HepG2 (cell line): Measurements from ENCODE around the gene TBRG1. TPM values are rescaled to one million over a fixed set of nuclear protein-coding genes. Genes with fewer than 3 reads are reported as not detected.

Experiments used
- ATAC-seq: fragments of 200-7000 bp; cut with Tn5 transposase; 3 replicates; pipeline ENCODE4 v1.9.1; 2020; ENCODE audit warnings: mild to moderate bottlenecking, moderate library complexity
- BruUV-seq: library from RNA; stranded (reverse); fragments of 400-500 nt; replicated peaks from 2 replicates; lab custom pipeline; 2021; lab: Mats Ljungman, UMichigan
- CTCF ChIA-PET: fragments of 300-600 bp; formaldehyde crosslinking; extraction: SDS; loops from one replicate; lab custom pipeline; 2021; ENCODE audit warnings: low total read pairs, inconsistent platforms, low intra/inter-chr PET ratio; lab: Yijun Ruan, JAX
- POLR2A ChIA-PET: fragments of 350-600 bp; sonication (Branson Sonifier 250); formaldehyde crosslinking; loops from one replicate; lab custom pipeline; 2020; ENCODE audit warnings: antibody characterized with exemption, inconsistent platforms; lab: Yijun Ruan, JAX
- DNase-seq: peaks from one replicate; pipeline ENCODE4 v3.0.0-alpha.2; 2015; ENCODE audit warnings: low spot score
- FAIRE-seq: peaks from 3 replicates; lab custom pipeline; 2011; peaks lifted over from hg19 to GRCh38; lab: Jason Lieb, UNC
- H2AFZ ChIP-seq: one replicate; pipeline ENCODE4 v1.6.1; 2011; ENCODE audit warnings: low read length, inconsistent platforms
- H3K27ac ChIP-seq: fragments of 300-600 bp; 3 replicates; pipeline ENCODE4 v1.8.0; 2011; ENCODE audit warnings: mixed run types, mild to moderate bottlenecking, mixed read lengths, low read length, inconsistent platforms; ENCODE audit not compliant: insufficient read depth; ENCODE audit errors: extremely low read length
- H3K27me3 ChIP-seq, 2 experiments: fragments of 200-600 bp in 1 of 2; 2 replicates in 1 of 2; 3 replicates in 1 of 2; pipeline versions ENCODE4 v1.6.0 to v1.8.0; 2011; ENCODE audit warnings: low read length in 2 of 2, mild to moderate bottlenecking in 2 of 2, moderate library complexity in 2 of 2, inconsistent platforms in 1 of 2; ENCODE audit not compliant: insufficient read depth in 2 of 2, control insufficient read depth in 1 of 2
- H3K36me3 ChIP-seq, 2 experiments: fragments of 200-600 bp in 1 of 2; replicated peaks in 1 of 2; 2 replicates in 1 of 2; 3 replicates in 1 of 2; pipeline versions ENCODE4 v1.5.1 to v1.8.0; 2011; ENCODE audit warnings: low read length in 2 of 2, inconsistent platforms in 1 of 2; ENCODE audit not compliant: insufficient read depth in 2 of 2, control insufficient read depth in 1 of 2
- H3K4me1 ChIP-seq: 2 replicates; pipeline ENCODE4 v1.5.1; 2012; ENCODE audit warnings: low read length, inconsistent platforms; ENCODE audit not compliant: insufficient read depth
- H3K4me2 ChIP-seq: 2 replicates; pipeline ENCODE4 v1.6.0; 2011; ENCODE audit warnings: low read depth, low read length, inconsistent platforms
- H3K4me3 ChIP-seq, 3 experiments: fragments of 200-600 bp in 1 of 3; sonication (generic), shearing (Covaris generic) in 1 of 3; replicated peaks in 1 of 3; 2 replicates each; pipeline ENCODE4 v1.5.1; 2011 to 2016; ENCODE audit warnings: low read length in 3 of 3, inconsistent platforms in 2 of 3, low read depth in 2 of 3, mild to moderate bottlenecking in 2 of 3, control low read depth in 1 of 3, mixed read lengths in 1 of 3; ENCODE audit not compliant: insufficient read depth in 1 of 3
- H3K79me2 ChIP-seq: one replicate; pipeline ENCODE4 v1.6.1; 2011; ENCODE audit warnings: low read length, inconsistent platforms; ENCODE audit not compliant: insufficient read depth
- H3K9ac ChIP-seq: 2 replicates; pipeline ENCODE4 v1.6.0; 2011; ENCODE audit warnings: mild to moderate bottlenecking, low read depth, low read length, inconsistent platforms; ENCODE audit not compliant: insufficient read depth
- H3K9me3 ChIP-seq: 2 replicates; pipeline ENCODE4 v1.5.1; 2012; ENCODE audit warnings: mild to moderate bottlenecking, low read length
- H4K20me1 ChIP-seq: 2 replicates; pipeline ENCODE4 v1.6.0; 2011; ENCODE audit warnings: inconsistent platforms, mild to moderate bottlenecking, low read length, moderate library complexity; ENCODE audit not compliant: insufficient read depth
- DMAP1 ChIP-seq: IDR thresholded peaks from 2 replicates; pipeline ENCODE4 v1.6.1; 2016
- FIP1L1 ChIP-seq: fragments of 200-400 bp; formaldehyde crosslinking; IDR thresholded peaks from 2 replicates; pipeline ENCODE4 v1.6.1; 2018; ENCODE audit warnings: low read depth, mild to moderate bottlenecking, low read length, moderate library complexity, borderline replicate concordance; ENCODE audit not compliant: insufficient read depth
- JUND ChIP-seq: sonication (generic); formaldehyde crosslinking; IDR thresholded peaks from 2 replicates; pipeline ENCODE4 v1.8.0; 2022; ENCODE audit warnings: mild to moderate bottlenecking, missing genetic modification reagents
- KLF6 ChIP-seq: IDR thresholded peaks from 2 replicates; pipeline ENCODE4 v1.8.0; 2016; ENCODE audit warnings: missing biosample characterization, missing genetic modification reagents
- MTF2 ChIP-seq: sonication (generic); formaldehyde crosslinking; IDR thresholded peaks from 2 replicates; pipeline ENCODE4 v1.5.0; 2020; ENCODE audit warnings: missing genetic modification reagents, borderline replicate concordance
- REL ChIP-seq: sonication (generic); formaldehyde crosslinking; conservative IDR thresholded peaks from 2 replicates; pipeline ENCODE4 v1.8.0; 2022; ENCODE audit warnings: mild to moderate bottlenecking, missing genetic modification reagents, moderate library complexity
- SMARCE1 ChIP-seq: fragments of 450-650 bp; IDR thresholded peaks from 2 replicates; pipeline ENCODE4 v1.6.1; 2017; ENCODE audit warnings: borderline replicate concordance
- SRSF9 ChIP-seq: fragments of 200-400 bp; formaldehyde crosslinking; IDR thresholded peaks from 2 replicates; pipeline ENCODE4 v1.6.1; 2018; ENCODE audit warnings: borderline replicate concordance, mild to moderate bottlenecking, low read depth, low read length; ENCODE audit not compliant: insufficient read depth, poor library complexity, severe bottlenecking
- TSC22D2 ChIP-seq: sonication (generic); formaldehyde crosslinking; IDR thresholded peaks from 2 replicates; pipeline ENCODE4 v1.5.1; 2020; ENCODE audit warnings: missing genetic modification reagents, mild to moderate bottlenecking, borderline replicate concordance
- XBP1 ChIP-seq: sonication (generic); formaldehyde crosslinking; IDR thresholded peaks from 2 replicates; pipeline ENCODE4 v1.5.0; 2020; ENCODE audit warnings: missing genetic modification reagents
- ZNF737 ChIP-seq: sonication (generic); formaldehyde crosslinking; IDR thresholded peaks from 2 replicates; pipeline ENCODE4 v1.5.0; 2020; ENCODE audit warnings: missing genetic modification reagents, mild to moderate bottlenecking, borderline replicate concordance
- WGBS: methylation state at CpG from one replicate; pipeline ENCODE4 v1.1.6; 2017; ENCODE audit warnings: low lambda C conversion rate; 5-methylcytosine and 5-hydroxymethylcytosine counted together
- in situ Hi-C: cut with HindIII; loops from 2 replicates; pipeline ENCODE4 v1.10.0; 2017; ENCODE audit warnings: low pct_unique_long_range_greater_than_20kb; ENCODE audit not compliant: extremely low pct_ligation_motif_present
- intact Hi-C: fragments of 100-400 bp; cut with micrococcal nuclease; formaldehyde crosslinking; loops from one replicate; pipeline ENCODE4 v1.10.0; 2022; ENCODE audit not compliant: unreplicated experiment
- polyA plus RNA-seq, 8 experiments: library from polyadenylated mRNA; depleted of rRNA in 3 of 8; stranded (reverse) in 7 of 8; unstranded in 1 of 8; fragments of >200 nt; fragmentation: Illumina TruSeq in 4 of 8; extraction: Trizol in 4 of 8; gene quantifications; 2 replicates each; pipeline versions ENCODE4 v1.2.1 to v1.2.3, GENCODE V29; 2011 to 2016; ENCODE audit warnings: low read depth in 4 of 8, missing spikeins in 1 of 8, mixed read lengths in 1 of 8; ENCODE audit not compliant: insufficient read depth in 1 of 8
- total RNA-seq, 5 experiments: library from RNA; depleted of rRNA; stranded (reverse); fragments of >200 nt; fragmentation: Illumina TruSeq; extraction: Trizol; gene quantifications; 2 replicates each; pipeline ENCODE4 v1.2.3, GENCODE V29; 2016; ENCODE audit warnings: low read depth in 1 of 5
- TF ChIP-seq, protein P1 (sequence below), 2 experiments: fragments of 450-650 bp in 1 of 2; sonication (generic) in 1 of 2; formaldehyde crosslinking; IDR thresholded peaks; 2 replicates each; pipeline versions ENCODE4 v1.5.0 to v1.8.0; 2020 to 2022; ENCODE audit warnings: mild to moderate bottlenecking in 1 of 2, missing genetic modification reagents in 1 of 2
- TF ChIP-seq, protein P2 (sequence below): sonication (generic); formaldehyde crosslinking; IDR thresholded peaks from 2 replicates; pipeline ENCODE4 v1.8.0; 2022; ENCODE audit warnings: mild to moderate bottlenecking, missing genetic modification reagents, borderline replicate concordance
- TF ChIP-seq, protein P3 (sequence below): sonication (generic); formaldehyde crosslinking; IDR thresholded peaks from 2 replicates; pipeline ENCODE4 v1.8.1; 2022; ENCODE audit warnings: low read depth, mild to moderate bottlenecking, missing genetic modification reagents
- TF ChIP-seq, protein P4 (sequence below): IDR thresholded peaks from 2 replicates; pipeline ENCODE4 v1.6.1; 2016; ENCODE audit warnings: missing biosample characterization, missing genetic modification reagents, low read depth

Gene TBRG1
- total and polyA plus RNA-seq, 2 of the 13 experiments (the other 11 are each of a cell fraction or from before 2014, with no cell fraction given), result 21.7 to 25.6 TPM

DNA sequence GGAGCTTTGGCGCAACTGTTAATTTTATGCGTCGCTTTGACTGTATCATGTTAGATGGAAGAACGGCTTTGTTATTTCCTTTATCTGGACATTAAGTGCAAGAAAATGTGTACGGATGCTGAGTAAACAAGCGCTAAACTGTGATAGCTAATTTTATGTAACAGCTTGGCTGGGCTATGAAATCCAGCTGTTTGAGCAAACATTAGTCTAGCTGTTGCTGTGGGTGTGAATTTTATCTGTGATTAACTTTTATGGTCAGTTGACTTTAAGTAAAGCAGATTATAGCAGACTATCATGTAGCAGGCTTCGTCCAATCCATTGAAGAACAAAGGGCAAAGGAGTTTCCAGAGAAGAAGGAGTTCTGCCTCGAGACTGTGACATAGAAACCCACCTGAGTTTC is 38.9 kb upstream of the TBRG1 start (continued):
- TF ChIP-seq, protein P1, sequence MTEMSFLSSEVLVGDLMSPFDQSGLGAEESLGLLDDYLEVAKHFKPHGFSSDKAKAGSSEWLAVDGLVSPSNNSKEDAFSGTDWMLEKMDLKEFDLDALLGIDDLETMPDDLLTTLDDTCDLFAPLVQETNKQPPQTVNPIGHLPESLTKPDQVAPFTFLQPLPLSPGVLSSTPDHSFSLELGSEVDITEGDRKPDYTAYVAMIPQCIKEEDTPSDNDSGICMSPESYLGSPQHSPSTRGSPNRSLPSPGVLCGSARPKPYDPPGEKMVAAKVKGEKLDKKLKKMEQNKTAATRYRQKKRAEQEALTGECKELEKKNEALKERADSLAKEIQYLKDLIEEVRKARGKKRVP (CRISPR knock-in tag; IDR thresholded peaks at IDR 0.05), result no peak

DNA sequence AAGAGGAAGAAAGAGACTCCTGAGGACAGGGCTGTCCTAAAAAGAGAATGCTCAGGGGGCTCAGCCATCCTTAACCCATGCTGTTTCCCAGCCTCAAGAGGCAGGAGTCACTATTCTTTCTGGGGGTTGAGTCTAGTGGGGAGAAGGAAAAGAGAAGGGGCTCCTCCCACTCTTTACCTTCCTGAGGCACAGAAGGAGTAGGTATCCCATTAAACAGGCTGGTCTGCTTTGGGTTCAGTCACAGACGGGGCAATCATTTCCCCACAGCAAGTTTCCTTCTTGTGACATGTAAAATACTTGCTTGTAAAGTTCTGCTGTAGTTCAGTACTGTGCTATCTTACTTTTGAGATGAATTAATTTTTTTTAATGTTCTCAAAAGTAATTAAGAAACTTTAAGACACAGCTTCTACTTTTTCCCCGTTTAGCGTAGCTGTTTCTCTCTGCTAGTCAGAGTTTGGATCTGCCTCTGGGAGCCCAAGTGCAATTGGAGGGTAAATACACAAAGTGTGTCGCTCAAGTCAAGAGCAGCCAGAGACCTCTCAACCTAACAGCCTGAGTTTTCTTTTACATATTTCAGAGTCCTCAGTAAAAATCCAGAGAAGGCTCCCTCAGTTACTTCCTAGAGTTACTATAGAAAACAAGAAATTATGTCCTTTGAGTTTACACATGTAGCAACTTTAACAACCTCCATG is 37.8 kb upstream of the TBRG1 start:
- POLR2A ChIA-PET, result no interaction called here
- H3K9me3 ChIP-seq, result no peaks in the 10 kb centered on the region
- H3K4me3 ChIP-seq, result no peak overlapping the region
- in situ Hi-C loops, result loop anchor here (5.0 kb wide), 1 partner anchor 168 kb away; no protein-coding TSS in a partner anchor
- FAIRE-seq, result no peak
- intact Hi-C loops, result no loop called here
- DNase-seq, result no peak
- H4K20me1 ChIP-seq, result no peaks in the 10 kb centered on the region
- H3K4me2 ChIP-seq, result no peak overlapping the region
- BruUV-seq, result no TSS peak
- no peak for ATAC-seq
- H3K36me3 ChIP-seq, result no peaks in the 10 kb centered on the region
- no peak overlapping the region for H3K9ac ChIP-seq
- 5% methylated on average over 3 of the region's 4 CpGs for WGBS
- no peaks in the 10 kb centered on the region for H3K79me2 ChIP-seq
- peaks cover 0 to 8% of the 10 kb centered on the region in 2 experiments; a peak in 2 of 5 replicates for H3K27me3 ChIP-seq
- CTCF ChIA-PET, result interaction anchor here (1.7 to 3.2 kb wide), 2 partner anchors 169 to 183 kb away, joined by 6 to 29 read pairs; no protein-coding TSS in a partner anchor
- H3K27ac ChIP-seq, result no peak overlapping the region
- no peaks in the 10 kb centered on the region for H3K4me1 ChIP-seq
- H2AFZ ChIP-seq, result no peak overlapping the region
- no peak for TF ChIP-seq MTF2
- TF ChIP-seq, protein P2, sequence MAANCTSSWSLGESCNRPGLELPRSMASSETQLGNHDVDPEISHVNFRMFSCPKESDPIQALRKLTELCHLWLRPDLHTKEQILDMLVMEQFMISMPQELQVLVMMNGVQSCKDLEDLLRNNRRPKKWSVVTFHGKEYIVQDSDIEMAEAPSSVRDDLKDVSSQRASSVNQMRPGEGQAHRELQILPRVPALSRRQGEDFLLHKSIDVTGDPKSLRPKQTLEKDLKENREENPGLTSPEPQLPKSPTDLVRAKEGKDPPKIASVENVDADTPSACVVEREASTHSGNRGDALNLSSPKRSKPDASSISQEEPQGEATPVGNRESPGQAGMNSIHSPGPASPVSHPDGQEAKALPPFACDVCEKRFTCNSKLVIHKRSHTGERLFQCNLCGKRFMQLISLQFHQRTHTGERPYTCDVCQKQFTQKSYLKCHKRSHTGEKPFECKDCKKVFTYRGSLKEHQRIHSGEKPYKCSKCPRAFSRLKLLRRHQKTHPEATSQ, result no peak
- TF ChIP-seq KLF6, result no peak
- TF ChIP-seq REL (CRISPR knock-in tag), result no peak
- no peak for TF ChIP-seq ZNF737 (CRISPR knock-in tag)
- no peak for TF ChIP-seq TSC22D2 (CRISPR knock-in tag)
- no peak for TF ChIP-seq SMARCE1
- no peak for TF ChIP-seq XBP1 (CRISPR knock-in tag)
- TF ChIP-seq, protein P3, sequence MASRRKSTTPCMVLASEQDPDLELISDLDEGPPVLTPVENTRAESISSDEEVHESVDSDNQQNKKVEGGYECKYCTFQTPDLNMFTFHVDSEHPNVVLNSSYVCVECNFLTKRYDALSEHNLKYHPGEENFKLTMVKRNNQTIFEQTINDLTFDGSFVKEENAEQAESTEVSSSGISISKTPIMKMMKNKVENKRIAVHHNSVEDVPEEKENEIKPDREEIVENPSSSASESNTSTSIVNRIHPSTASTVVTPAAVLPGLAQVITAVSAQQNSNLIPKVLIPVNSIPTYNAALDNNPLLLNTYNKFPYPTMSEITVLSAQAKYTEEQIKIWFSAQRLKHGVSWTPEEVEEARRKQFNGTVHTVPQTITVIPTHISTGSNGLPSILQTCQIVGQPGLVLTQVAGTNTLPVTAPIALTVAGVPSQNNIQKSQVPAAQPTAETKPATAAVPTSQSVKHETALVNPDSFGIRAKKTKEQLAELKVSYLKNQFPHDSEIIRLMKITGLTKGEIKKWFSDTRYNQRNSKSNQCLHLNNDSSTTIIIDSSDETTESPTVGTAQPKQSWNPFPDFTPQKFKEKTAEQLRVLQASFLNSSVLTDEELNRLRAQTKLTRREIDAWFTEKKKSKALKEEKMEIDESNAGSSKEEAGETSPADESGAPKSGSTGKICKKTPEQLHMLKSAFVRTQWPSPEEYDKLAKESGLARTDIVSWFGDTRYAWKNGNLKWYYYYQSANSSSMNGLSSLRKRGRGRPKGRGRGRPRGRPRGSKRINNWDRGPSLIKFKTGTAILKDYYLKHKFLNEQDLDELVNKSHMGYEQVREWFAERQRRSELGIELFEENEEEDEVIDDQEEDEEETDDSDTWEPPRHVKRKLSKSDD (CRISPR knock-in tag), result no peak
- no peak for TF ChIP-seq JUND (CRISPR knock-in tag)
- TF ChIP-seq FIP1L1, result no peak
- no peak for TF ChIP-seq DMAP1 (CRISPR knock-in tag)
- TF ChIP-seq SRSF9, result no peak
- TF ChIP-seq, protein P4, sequence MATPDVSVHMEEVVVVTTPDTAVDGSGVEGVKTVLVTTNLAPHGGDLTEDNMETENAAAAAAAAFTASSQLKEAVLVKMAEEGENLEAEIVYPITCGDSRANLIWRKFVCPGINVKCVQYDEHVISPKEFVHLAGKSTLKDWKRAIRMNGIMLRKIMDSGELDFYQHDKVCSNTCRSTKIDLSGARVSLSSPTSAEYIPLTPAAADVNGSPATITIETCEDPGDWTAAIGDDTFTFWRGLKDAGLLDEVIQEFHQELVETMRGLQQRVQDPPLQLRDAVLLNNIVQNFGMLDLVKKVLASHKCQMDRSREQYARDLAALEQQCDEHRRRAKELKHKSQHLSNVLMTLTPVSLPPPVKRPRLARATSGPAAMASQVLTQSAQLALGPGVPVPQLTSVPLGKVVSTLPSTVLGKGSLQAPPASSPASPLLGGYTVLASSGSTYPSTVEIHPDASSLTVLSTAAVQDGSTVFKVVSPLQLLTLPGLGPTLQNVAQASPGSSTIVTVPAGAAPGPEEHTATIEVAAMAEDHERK, result no peak
